T-helper 1 cell treated with Interleukin-12 subunit alpha and Interleukin-12 subunit beta and Interleukin-4 antibody, amounts not matched to agents 30 μg/mL and 1 μg/mL, for 36 hours (primary cell): ENCODE results near the gene DDX49.
"Not testable (repeated sequence)": the region's sequence is repeated elsewhere in the genome, so short reads cannot be mapped to it uniquely, and the experiment has no call there.

Experiments
- H3K27ac Mint-ChIP-seq: one replicate; pipeline ENCODE4 v1.8.0; 2021; ENCODE audit warnings: mild to moderate bottlenecking, mixed read lengths
- H3K27me3 Mint-ChIP-seq: one replicate; pipeline ENCODE4 v1.8.0; 2021; ENCODE audit warnings: low read depth, mixed read lengths
- H3K36me3 Mint-ChIP-seq: one replicate; pipeline ENCODE4 v1.8.0; 2021; ENCODE audit warnings: low read depth, mixed read lengths
- H3K4me1 Mint-ChIP-seq: one replicate; pipeline ENCODE4 v1.8.0; 2021; ENCODE audit warnings: low read depth, mixed read lengths
- H3K4me3 Mint-ChIP-seq: one replicate; pipeline ENCODE4 v1.8.0; 2021; ENCODE audit warnings: mild to moderate bottlenecking, moderate library complexity, mixed read lengths
- H3K9me3 Mint-ChIP-seq: one replicate; pipeline ENCODE4 v1.8.0; 2021; ENCODE audit warnings: mixed read lengths

The DDX49 gene

DNA sequence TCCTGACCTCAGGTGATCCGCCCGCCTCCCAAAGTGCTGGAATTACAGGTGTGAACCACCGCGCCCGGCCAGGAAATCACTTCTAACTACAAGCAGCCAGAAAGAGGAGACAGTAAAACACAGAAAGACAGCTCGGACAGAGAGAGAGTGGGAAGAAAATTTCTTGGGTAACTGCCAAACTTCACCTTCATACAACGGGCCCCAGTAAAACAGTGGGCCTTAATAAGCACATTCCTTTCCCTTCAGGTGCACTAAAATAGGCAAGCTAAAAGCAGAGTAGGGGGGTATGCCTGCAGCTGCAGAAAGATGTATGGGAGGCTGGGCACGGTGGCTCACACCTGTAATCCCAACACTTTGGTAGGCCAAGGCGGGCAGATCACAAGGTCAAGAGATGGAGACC is 1.9 kb upstream of the DDX49 start:
- peaks cover 17% of the 10 kb centered on the region for H3K4me1 Mint-ChIP-seq
- not testable (repeated sequence) for H3K27me3 Mint-ChIP-seq, H3K9me3 Mint-ChIP-seq
- H3K36me3 Mint-ChIP-seq = peaks cover 18% of the 10 kb centered on the region
- H3K27ac Mint-ChIP-seq = peak overlapping the region; percentile 52
- H3K4me3 Mint-ChIP-seq = peak overlapping the region; percentile 94

DNA sequence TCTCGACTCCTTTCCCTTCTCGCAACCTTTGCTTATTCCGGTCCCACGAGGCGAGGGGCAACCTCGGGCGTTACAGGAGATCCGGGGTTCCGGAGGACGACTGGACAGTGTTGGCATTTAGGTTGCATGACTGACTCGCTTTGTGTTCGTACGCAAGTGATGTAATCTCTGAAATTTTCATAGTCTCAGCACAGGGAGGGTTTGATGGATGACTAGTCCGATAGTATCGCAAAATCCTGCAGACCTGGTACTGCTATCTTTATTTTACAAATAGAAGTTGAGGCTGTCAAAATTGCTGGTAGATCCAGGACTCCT is 342 bp downstream of the DDX49 start:
- peaks cover 17% of the 10 kb centered on the region for H3K4me1 Mint-ChIP-seq
- peak overlapping the region; percentile 89 for H3K27ac Mint-ChIP-seq
- H3K36me3 Mint-ChIP-seq = peaks cover 20% of the 10 kb centered on the region
- H3K27me3 Mint-ChIP-seq = no peaks in the 10 kb centered on the region
- H3K9me3 Mint-ChIP-seq = no peaks in the 10 kb centered on the region
- H3K4me3 Mint-ChIP-seq = peak overlapping the region; percentile 94

DNA sequence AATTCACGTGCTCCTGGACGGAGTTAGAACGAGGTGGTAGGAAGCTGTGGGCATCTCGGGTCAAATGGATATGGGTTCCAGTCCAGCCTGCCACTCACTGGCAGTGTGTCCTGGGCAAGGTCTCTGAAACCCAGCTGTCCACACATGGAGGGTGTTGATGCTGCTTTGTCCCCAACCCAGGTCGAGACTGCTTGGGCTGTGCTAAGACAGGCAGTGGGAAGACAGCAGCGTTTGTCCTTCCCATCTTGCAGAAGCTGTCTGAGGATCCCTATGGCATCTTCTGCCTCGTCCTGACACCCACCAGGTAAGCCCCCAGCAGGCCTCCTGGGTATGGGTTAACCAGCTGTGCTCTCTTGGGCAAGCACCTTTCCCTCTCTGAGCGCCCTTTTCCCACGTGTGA is 885 bp downstream of the DDX49 start:
- no peaks in the 10 kb centered on the region for H3K9me3 Mint-ChIP-seq
- peaks cover 21% of the 10 kb centered on the region for H3K36me3 Mint-ChIP-seq
- H3K4me3 Mint-ChIP-seq = peak overlapping the region; percentile 94
- no peaks in the 10 kb centered on the region for H3K27me3 Mint-ChIP-seq
- H3K27ac Mint-ChIP-seq = peak overlapping the region; percentile 89
- peaks cover 14% of the 10 kb centered on the region for H3K4me1 Mint-ChIP-seq

DNA sequence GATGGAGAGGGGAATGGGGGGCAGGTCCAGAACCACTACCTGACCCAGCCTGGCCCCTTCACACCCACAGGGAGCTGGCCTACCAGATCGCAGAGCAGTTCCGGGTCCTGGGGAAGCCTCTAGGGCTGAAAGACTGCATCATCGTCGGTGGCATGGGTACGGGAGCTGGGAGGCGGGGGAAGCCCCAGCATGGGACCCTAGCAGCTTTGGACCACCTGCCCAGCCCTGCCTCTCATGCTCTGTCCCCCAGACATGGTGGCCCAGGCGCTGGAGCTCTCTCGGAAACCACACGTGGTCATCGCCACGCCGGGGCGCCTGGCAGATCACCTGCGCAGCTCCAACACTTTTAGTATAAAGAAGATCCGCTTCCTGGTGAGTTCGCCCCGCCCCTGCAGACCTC is 2.1 kb downstream of the DDX49 start:
- Mint-ChIP-seq H3K4me3 (peak overlapping the region; percentile 25), H3K4me1 (peaks cover 14% of the 10 kb centered on the region), H3K27ac (no peak overlapping the region), H3K27me3 (no peaks in the 10 kb centered on the region), H3K9me3 (no peaks in the 10 kb centered on the region), H3K36me3 (peaks cover 27% of the 10 kb centered on the region)

DNA sequence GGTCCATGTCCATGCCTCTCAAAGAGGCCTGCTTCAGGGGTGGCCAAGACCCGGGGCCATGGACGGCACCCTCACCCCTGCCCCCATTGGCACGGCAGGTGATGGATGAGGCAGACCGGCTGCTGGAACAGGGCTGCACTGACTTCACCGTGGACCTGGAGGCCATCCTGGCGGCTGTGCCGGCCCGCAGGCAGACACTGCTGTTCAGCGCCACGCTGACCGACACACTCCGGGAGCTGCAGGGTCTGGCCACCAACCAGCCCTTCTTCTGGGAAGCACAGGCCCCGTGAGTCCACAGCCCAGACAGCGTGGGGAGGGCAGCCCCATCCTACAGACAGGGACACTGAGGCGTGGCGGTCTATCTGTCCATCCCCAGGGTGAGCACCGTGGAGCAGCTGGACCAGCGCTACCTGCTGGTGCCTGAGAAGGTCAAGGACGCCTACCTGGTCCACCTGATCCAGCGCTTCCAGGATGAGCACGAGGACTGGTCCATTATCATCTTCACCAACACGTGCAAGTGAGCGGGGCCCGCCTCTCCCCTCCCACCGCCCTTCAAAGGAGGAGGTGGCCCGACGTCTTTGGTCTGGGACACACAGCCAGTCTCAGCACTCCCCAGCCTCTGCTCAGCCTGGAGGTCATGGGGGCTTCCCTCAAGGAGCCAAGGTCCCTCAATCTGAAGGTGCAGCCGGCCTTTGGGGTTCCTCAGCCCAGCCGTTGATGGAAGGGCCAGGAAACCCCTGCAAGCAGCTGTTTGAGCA is 2.9 kb downstream of the DDX49 start:
- Mint-ChIP-seq H3K9me3 (no peaks in the 10 kb centered on the region), H3K27ac (no peak overlapping the region), H3K27me3 (no peaks in the 10 kb centered on the region), H3K4me3 (no peak overlapping the region), H3K4me1 (peaks cover 10% of the 10 kb centered on the region), H3K36me3 (peaks cover 27% of the 10 kb centered on the region)

DNA sequence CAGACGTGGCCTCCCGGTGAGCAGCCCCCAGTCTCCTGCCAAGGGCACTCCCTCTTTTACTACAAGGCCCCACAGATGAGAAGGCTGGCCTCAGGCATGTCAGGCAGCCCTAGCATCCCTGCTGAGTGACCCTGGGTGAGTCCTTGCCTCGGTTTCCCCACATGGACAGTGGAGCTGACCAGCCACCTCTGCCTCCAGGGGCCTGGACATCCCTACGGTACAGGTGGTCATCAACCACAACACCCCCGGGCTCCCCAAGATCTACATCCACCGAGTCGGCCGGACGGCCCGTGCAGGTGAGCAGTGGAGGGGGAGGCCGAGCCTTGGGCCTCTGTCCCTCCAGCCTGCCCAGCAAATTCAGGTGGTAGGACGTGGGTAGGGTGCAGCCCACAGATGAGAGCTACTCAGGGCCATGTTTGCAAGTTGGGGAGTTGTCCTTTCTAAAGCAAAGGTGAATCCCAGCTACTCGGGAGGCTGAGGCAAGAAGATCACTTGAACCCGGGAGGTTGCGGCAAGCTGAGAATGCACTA is 5.2 kb downstream of the DDX49 start:
- Mint-ChIP-seq H3K4me1 (peaks cover 7% of the 10 kb centered on the region), H3K9me3 (no peaks in the 10 kb centered on the region), H3K27me3 (no peaks in the 10 kb centered on the region), H3K36me3 (peaks cover 25% of the 10 kb centered on the region), H3K4me3 (no peak overlapping the region), H3K27ac (no peak overlapping the region)

DNA sequence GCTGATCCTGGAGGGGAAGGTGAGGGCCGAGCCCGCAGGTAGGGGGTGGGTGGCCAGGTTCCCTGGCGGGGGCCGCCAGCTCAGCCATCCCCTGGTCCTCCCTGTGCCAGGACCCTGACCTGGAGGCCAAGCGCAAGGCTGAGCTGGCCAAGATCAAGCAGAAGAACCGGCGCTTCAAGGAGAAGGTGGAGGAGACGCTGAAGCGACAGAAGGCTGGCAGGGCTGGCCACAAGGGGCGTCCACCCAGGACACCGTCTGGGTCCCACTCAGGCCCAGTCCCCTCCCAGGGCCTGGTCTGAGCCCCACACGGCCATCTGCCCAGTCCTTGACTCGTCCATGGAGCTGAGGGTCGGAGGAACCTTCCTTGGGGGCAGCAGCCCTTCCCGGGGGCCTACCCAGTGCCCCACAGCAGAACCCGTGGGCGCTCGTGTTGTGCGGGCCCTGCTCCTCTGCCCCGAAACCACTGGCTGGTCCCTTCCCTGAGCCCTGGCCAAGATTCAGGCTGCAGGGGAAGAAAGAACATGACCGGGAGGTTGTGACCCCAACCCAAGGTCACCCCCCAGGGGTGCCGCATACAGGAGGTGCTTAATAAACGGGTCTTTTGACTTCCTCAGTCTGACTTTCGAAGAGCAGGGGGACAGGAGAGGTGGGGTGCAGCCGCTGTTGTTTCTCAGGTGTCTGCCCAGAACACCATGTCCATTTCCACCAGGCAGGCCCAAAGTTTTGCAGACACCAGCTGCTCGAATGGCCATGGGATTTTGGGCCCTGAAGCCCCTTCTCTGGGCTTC is 8.7 kb downstream of the DDX49 start:
- Mint-ChIP-seq H3K4me1 (peaks cover 2% of the 10 kb centered on the region), H3K36me3 (peaks cover 17% of the 10 kb centered on the region), H3K27ac (no peak overlapping the region), H3K9me3 (no peaks in the 10 kb centered on the region), H3K4me3 (no peak overlapping the region), H3K27me3 (peaks cover 3% of the 10 kb centered on the region)

DNA sequence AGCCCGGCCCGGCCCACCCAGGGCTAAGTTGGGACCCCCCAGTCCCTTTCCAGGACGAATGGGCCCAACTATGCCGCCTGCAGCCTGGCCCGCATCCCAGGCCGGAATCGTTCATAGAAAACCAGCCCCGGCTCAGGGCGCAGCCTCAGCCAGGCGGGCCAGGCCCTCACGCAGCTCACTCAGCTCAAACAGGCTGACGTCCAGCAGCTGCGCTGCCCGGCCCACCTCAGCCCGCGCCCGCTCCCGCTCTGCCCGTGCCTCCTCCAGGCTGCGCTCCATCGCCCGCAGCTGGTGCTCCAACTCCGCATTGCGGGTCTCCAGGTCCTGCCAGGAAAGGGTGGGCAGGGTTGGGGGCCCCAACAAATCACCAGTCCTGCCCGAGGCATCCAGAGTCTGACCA is 9.8 kb downstream of the DDX49 start:
- Mint-ChIP-seq H3K27me3 (peaks cover 11% of the 10 kb centered on the region), H3K4me1 (peaks cover 4% of the 10 kb centered on the region), H3K9me3 (no peaks in the 10 kb centered on the region), H3K27ac (no peak overlapping the region), H3K4me3 (no peak overlapping the region), H3K36me3 (peaks cover 15% of the 10 kb centered on the region)

DNA sequence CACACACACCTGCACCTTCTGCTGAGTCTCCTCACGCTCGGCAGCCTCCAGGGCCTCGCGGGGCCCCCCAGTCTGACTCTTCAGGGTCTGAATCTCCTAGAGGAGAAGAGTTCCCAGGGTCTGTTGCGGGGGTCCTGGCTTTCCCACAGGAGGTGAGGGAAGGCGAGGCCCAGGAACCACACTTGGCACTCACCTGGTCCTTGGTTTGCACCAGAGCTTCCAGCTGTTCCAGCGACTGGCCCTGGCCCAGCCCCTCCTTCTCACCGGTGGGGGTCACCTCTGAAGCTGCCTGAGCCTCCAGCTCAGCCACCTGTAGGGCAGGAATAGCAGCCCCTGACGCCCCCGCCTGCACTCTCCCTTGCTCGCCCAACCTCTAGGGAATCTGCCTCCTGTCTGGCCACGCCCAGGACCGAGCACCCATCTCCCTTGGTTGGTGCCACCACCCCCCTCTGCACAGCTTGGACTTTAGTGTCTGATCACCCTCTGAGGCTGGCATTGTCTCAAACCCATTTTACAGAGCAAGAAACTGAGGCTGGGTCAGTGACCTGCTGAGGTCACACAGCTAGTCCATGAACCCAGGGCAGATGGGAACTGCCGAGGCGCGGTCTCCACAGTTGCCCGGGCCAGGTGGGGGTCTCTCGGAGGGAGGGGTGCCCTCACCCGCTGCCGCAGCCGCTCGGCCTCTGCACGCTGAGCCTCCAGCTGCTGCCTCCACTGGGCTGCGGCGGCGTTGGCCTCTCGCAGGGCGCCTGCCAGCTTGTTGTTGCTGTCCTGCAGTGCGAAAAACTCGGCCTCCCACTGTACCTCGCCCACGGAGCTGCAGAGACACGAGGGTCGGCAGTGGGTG is 12.0 kb downstream of the DDX49 start:
- peaks cover 13% of the 10 kb centered on the region for H3K27me3 Mint-ChIP-seq
- H3K36me3 Mint-ChIP-seq = peaks cover 3% of the 10 kb centered on the region
- H3K4me1 Mint-ChIP-seq = peaks cover 4% of the 10 kb centered on the region
- no peak overlapping the region for H3K4me3 Mint-ChIP-seq
- H3K9me3 Mint-ChIP-seq = no peaks in the 10 kb centered on the region
- H3K27ac Mint-ChIP-seq = no peak overlapping the region

DNA sequence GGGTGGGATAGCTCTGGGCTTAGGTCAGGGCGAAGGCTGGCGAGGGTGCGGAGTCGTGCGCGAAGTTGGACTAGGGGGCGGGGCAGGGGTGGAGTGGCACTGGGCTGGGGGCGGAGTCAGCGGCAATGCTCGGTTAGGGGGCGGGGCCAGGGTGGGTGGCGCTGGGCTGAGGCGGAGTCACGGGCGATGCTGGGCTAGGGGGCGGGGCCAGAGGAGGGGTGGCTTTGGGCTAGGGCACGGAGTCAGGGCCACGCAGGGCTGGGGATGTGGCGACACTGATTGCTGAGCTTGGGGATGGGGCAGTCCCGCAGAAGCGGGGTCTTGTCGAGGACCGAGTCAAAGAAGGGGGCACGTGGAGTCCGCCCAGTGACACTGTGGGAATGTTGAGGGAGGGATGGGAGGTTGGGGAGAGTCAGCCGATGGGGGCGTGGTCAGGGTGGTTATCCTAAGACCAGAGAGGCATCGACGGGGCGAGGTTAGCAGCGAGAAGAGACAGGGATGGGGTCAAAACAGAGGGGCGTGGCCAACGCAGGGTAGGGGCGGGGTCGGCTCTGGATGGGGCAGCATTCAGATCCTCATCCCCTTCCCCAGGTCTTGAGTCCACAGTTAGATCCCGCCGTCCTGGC is 12.8 kb downstream of the DDX49 start:
- Mint-ChIP-seq H3K4me3 (peak overlapping the region; percentile 74), H3K4me1 (peaks cover 4% of the 10 kb centered on the region), H3K27ac (no peak overlapping the region), H3K36me3 (no peaks in the 10 kb centered on the region), H3K9me3 (no peaks in the 10 kb centered on the region), H3K27me3 (peaks cover 13% of the 10 kb centered on the region)

DNA sequence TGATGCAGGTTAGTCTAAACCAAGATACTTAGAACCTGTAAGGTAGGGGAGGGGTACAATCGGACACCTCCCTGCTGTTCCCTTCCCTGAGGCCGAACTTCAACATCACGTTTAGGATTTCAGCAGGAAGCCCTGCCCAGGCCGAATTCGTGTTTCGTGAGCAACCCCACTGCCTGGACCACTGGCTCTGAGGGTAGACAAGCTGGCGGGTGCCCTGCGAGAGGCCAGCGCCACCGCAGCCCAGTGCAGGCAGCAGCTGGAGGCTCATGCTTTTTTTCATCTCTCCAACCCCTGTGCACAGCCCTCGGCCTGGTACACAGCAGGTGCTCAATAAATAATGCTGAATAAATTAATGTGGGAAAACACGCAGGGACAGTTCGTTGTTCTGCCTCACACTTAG is 13.8 kb downstream of the DDX49 start:
- no peak overlapping the region for H3K4me3 Mint-ChIP-seq

DNA sequence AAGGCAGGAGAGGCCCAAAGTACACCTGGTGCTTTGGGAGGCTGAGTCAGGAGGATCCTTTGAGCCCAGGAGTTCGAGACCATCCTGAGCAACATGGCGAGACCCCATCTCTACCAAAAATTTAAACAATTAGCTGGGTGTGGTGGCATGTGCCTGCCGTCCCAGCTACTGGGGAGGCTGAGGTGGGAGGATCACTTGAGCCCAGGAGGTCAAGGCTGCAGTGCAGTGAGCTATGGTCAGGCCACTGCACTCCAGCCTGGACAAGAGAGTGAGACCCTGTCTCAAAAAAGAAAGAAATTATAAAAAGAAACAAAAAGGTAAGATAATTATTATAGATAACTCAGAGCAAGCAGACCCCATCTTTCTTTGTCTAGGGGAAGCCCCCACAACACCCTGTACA is 19.6 kb downstream of the DDX49 start:
- no peaks in the 10 kb centered on the region for H3K9me3 Mint-ChIP-seq
- H3K27ac Mint-ChIP-seq = no peak overlapping the region
- no peaks in the 10 kb centered on the region for H3K36me3 Mint-ChIP-seq
- peaks cover 54% of the 10 kb centered on the region for H3K27me3 Mint-ChIP-seq
- H3K4me1 Mint-ChIP-seq = peaks cover 2% of the 10 kb centered on the region
- peak overlapping the region; percentile 42 for H3K4me3 Mint-ChIP-seq

More for the DNA sequence above, 13.8 kb downstream of the DDX49 start:
- Mint-ChIP-seq H3K36me3 (no peaks in the 10 kb centered on the region), H3K27ac (no peak overlapping the region), H3K27me3 (peaks cover 21% of the 10 kb centered on the region), H3K4me1 (peaks cover 4% of the 10 kb centered on the region), H3K9me3 (no peaks in the 10 kb centered on the region)

DNA sequence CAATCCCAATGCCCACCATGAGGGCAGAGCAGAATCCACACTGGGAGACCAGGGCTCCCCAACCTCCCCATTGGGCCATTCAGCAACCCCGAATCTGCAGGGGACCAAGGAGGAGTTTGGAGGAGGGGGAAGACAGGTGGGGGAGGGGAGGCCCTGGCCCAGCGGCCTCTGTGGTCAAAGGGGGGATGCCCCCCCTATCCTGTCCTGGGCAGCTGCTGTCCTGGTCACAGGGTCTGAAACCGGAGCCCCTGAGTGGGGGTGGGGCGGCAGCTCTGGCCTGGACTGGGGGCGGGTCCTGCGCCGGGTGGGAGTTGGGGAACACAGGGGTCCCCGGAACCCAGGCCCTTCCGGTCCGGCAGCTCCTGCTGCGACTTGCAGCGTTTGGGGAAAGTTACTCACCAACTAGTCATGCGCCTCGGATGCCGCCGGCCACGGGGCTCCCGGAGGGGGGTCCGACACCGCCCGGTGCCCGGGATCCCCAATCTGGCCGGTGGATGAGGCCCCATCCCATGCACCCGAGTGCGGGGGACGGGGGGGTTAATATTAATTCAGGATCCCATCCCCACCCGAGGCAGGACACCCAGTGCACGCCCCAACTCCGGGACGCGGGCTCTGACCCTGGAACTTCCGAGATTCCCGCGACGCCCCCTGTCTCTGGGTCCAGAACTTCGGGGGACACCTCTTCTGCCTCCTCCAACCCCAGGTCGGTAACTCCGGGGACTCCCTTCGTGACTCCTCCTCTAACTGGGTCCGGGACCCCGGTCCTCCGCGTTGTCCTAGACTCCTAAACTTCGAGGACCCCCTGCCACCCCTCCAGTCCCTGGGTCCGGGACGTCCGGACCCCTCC is 20.6 kb downstream of the DDX49 start:
- peaks cover 50% of the 10 kb centered on the region for H3K27me3 Mint-ChIP-seq
- H3K36me3 Mint-ChIP-seq = no peaks in the 10 kb centered on the region
- no peak overlapping the region for H3K27ac Mint-ChIP-seq
- H3K4me1 Mint-ChIP-seq = peaks cover 2% of the 10 kb centered on the region
- H3K9me3 Mint-ChIP-seq = no peaks in the 10 kb centered on the region
- peak overlapping the region; percentile 37 for H3K4me3 Mint-ChIP-seq
